NCI-H2029 (cell line): Measurements from ENCODE around the gene PSMD2.
"Not testable (repeated sequence)": the region's sequence is repeated elsewhere in the genome, so short reads cannot be mapped to it uniquely, and the experiment has no call there.

Source experiments
- DNase-seq: peaks from one replicate; lab custom pipeline; 2025; lab: John Stamatoyannopoulos, UW

PSMD2 gene

GRCh38 chr3:184339451-184340135, 40.6 kb downstream of the PSMD2 start:
- not testable (repeated sequence) for DNase-seq

GRCh38 chr3:184341925-184342324, 42.9 kb downstream of the PSMD2 start:
- peak; percentile 96 for DNase-seq

- DNase-seq: no peak
Observed at GRCh38 chr3:184343200-184343876, 44.3 kb downstream of the PSMD2 start.

GRCh38 chr3:184344579-184345316, 45.7 kb downstream of the PSMD2 start:
- no peak for DNase-seq

- DNase-seq: peak; percentile 76
Observed at GRCh38 chr3:184345317-184346144, 46.5 kb downstream of the PSMD2 start.

- DNase-seq: no peak
Observed at GRCh38 chr3:184346480-184347190, 47.6 kb downstream of the PSMD2 start.

GRCh38 chr3:184347321-184348056, 48.4 kb downstream of the PSMD2 start:
- DNase-seq: no peak

GRCh38 chr3:184348057-184348382, 49.0 kb downstream of the PSMD2 start:
- DNase-seq: no peak

- no peak for DNase-seq
Observed at GRCh38 chr3:184349563-184350470, 50.8 kb downstream of the PSMD2 start.

GRCh38 chr3:184350618-184351017, 51.6 kb downstream of the PSMD2 start:
- no peak for DNase-seq

GRCh38 chr3:184351511-184352148, 52.6 kb downstream of the PSMD2 start:
- no peak for DNase-seq

- no peak for DNase-seq
Observed at GRCh38 chr3:184352149-184352785, 53.2 kb downstream of the PSMD2 start.

GRCh38 chr3:184352897-184353545, 54.0 kb downstream of the PSMD2 start:
- no peak for DNase-seq

GRCh38 chr3:184353546-184353941, 54.5 kb downstream of the PSMD2 start:
- no peak for DNase-seq

- DNase-seq: no peak
Observed at GRCh38 chr3:184354121-184354728, 55.2 kb downstream of the PSMD2 start.

GRCh38 chr3:184354754-184355153, 55.7 kb downstream of the PSMD2 start:
- no peak for DNase-seq

GRCh38 chr3:184355261-184356040, 56.4 kb downstream of the PSMD2 start:
- DNase-seq: no peak
